PC-3 (cell line): Measurements from ENCODE around the gene ELMOD1.

ENCODE experiments used
- EZH2 ChIP-seq: fragments of 300-600 bp; sonication (generic); IDR thresholded peaks from one replicate; pipeline ENCODE4 v1.6.1; 2017; ENCODE audit warnings: antibody characterized with exemption, mild to moderate bottlenecking, low read length; ENCODE audit not compliant: unreplicated experiment
- EZH2phosphoT487 ChIP-seq: fragments of 300-600 bp; sonication (generic); IDR thresholded peaks from 2 replicates; pipeline ENCODE4 v1.6.1; 2018; ENCODE audit warnings: mild to moderate bottlenecking, antibody characterized with exemption, low read length, borderline replicate concordance
- TF ChIP-seq, protein P1 (sequence below): fragments of 300-600 bp; sonication (generic); conservative IDR thresholded peaks from 2 replicates; pipeline ENCODE4 v1.5.1; 2017; ENCODE audit warnings: antibody characterized with exemption, low read depth, mild to moderate bottlenecking, low read length

DNA sequence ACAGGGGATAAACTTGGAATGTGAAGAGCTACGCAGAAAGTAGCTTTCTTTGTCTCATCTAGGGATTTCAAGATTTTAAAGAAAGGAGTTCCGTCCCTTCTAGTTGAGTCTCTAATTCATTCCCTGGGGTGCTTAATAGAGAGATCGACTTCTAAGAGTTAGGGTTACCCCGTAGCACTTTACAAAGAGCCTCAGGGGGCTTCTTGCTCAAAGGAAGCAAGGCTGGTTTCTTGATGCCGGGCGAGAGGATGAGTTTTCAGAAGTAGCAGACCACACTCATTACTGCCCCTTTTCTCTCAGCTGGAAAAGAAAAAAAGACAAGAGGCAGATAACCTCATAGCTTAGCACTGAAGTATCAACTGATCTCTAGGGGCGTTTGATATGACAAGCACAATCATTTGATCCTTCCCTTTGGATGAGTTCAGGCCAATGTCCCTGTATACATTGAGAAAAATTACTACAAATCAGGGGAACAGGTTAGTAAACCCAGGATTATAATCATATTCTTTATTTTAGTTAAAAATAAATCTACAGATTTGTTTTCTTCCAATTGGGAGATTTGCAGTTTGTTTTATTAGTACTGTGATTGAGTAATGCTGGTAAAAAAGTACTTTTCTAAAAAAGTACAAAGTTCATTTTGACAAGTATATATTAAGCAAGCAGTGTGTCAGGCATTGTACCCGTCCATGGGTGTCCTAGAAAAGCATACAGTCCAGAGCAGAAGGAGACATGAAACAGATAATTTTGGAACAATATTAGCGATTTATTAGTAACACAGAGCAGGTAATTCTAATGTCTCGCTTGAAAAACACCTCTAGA, 18.7 kb downstream of the ELMOD1 start:
- TF ChIP-seq, protein P1, sequence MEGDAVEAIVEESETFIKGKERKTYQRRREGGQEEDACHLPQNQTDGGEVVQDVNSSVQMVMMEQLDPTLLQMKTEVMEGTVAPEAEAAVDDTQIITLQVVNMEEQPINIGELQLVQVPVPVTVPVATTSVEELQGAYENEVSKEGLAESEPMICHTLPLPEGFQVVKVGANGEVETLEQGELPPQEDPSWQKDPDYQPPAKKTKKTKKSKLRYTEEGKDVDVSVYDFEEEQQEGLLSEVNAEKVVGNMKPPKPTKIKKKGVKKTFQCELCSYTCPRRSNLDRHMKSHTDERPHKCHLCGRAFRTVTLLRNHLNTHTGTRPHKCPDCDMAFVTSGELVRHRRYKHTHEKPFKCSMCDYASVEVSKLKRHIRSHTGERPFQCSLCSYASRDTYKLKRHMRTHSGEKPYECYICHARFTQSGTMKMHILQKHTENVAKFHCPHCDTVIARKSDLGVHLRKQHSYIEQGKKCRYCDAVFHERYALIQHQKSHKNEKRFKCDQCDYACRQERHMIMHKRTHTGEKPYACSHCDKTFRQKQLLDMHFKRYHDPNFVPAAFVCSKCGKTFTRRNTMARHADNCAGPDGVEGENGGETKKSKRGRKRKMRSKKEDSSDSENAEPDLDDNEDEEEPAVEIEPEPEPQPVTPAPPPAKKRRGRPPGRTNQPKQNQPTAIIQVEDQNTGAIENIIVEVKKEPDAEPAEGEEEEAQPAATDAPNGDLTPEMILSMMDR = no peak
- TF ChIP-seq EZH2 (no peak), EZH2phosphoT487 (no peak)
